Neuronal stem cell (in vitro differentiated cells): ENCODE measurements around the gene KLK13.

Experiments used
- DNase-seq: peaks from one replicate; pipeline ENCODE4 v3.0.0-alpha.2; 2013; ENCODE audit warnings: low spot score
- H2AFZ ChIP-seq: one replicate; pipeline ENCODE4 v1.6.1; 2013; ENCODE audit warnings: mild to moderate bottlenecking, low read length, inconsistent platforms
- H2AK5ac ChIP-seq: 2 replicates; pipeline ENCODE4 v1.6.1; 2013; ENCODE audit warnings: low read depth, mild to moderate bottlenecking, inconsistent platforms, low read length, moderate library complexity, mixed read lengths
- H2BK120ac ChIP-seq: 2 replicates; pipeline ENCODE4 v1.6.1; 2013; ENCODE audit warnings: low read depth, mild to moderate bottlenecking, inconsistent platforms, low read length, moderate library complexity, mixed read lengths
- H2BK12ac ChIP-seq: one replicate; pipeline ENCODE4 v1.6.1; 2013; ENCODE audit warnings: low read length, inconsistent platforms
- H2BK15ac ChIP-seq: 2 replicates; pipeline ENCODE4 v1.6.1; 2013; ENCODE audit warnings: mild to moderate bottlenecking, low read length, inconsistent platforms, mixed read lengths
- H2BK5ac ChIP-seq: one replicate; pipeline ENCODE4 v1.6.1; 2013; ENCODE audit warnings: inconsistent platforms, mild to moderate bottlenecking, low read length, moderate library complexity
- H3K14ac ChIP-seq: one replicate; pipeline ENCODE4 v1.6.1; 2013; ENCODE audit warnings: low read length, inconsistent platforms
- H3K18ac ChIP-seq: 2 replicates; pipeline ENCODE4 v1.6.1; 2013; ENCODE audit warnings: low read length, inconsistent platforms
- H3K23ac ChIP-seq: 2 replicates; pipeline ENCODE4 v1.6.1; 2013; ENCODE audit warnings: low read depth, mild to moderate bottlenecking, mixed read lengths, low read length, inconsistent platforms; ENCODE audit not compliant: poor library complexity
- H3K27ac ChIP-seq: replicated peaks from 3 replicates; pipeline ENCODE4 v1.5.1; 2013; ENCODE audit warnings: low read length, inconsistent platforms
- H3K27me3 ChIP-seq, 3 experiments: 2 replicates each; pipeline ENCODE4 v1.6.1; 2013; ENCODE audit warnings: low read length in 3 of 3, mild to moderate bottlenecking in 2 of 3, inconsistent platforms in 1 of 3, low read depth in 1 of 3, mixed read lengths in 1 of 3, moderate library complexity in 1 of 3; ENCODE audit not compliant: control insufficient read depth in 3 of 3, insufficient read depth in 3 of 3
- H3K36me3 ChIP-seq, 2 donors: replicated peaks in 1 of 2; 2 replicates each; pipeline ENCODE4 v1.6.1; 2013; ENCODE audit warnings: low read length in 2 of 2; ENCODE audit not compliant: control insufficient read depth in 2 of 2, insufficient read depth in 2 of 2
- H3K4ac ChIP-seq: 2 replicates; pipeline ENCODE4 v1.6.1; 2013; ENCODE audit warnings: inconsistent platforms, mild to moderate bottlenecking, low read length, moderate library complexity
- H3K4me1 ChIP-seq, 2 donors: 1 replicate in 1 of 2; 2 replicates in 1 of 2; pipeline ENCODE4 v1.6.1; 2013; ENCODE audit warnings: low read length in 2 of 2, low read depth in 1 of 2; ENCODE audit not compliant: control insufficient read depth in 2 of 2, insufficient read depth in 1 of 2
- H3K4me2 ChIP-seq: one replicate; pipeline ENCODE4 v1.6.1; 2013; ENCODE audit warnings: mild to moderate bottlenecking, low read length, inconsistent platforms; ENCODE audit not compliant: insufficient read depth, poor library complexity, severe bottlenecking
- H3K4me3 ChIP-seq, 2 donors: 2 replicates each; pipeline ENCODE4 v1.5.1; 2013; ENCODE audit warnings: low read length in 2 of 2, mild to moderate bottlenecking in 2 of 2, inconsistent platforms in 1 of 2, moderate library complexity in 1 of 2
- H3K79me1 ChIP-seq: one replicate; pipeline ENCODE4 v1.6.1; 2013; ENCODE audit warnings: low read depth, mild to moderate bottlenecking, inconsistent platforms, low read length, moderate library complexity
- H3K9ac ChIP-seq: one replicate; pipeline ENCODE4 v1.6.1; 2013; ENCODE audit warnings: mild to moderate bottlenecking, low read depth, low read length, inconsistent platforms; ENCODE audit not compliant: poor library complexity
- H3K9me3 ChIP-seq, 2 donors: replicated peaks in 1 of 2; 2 replicates each; pipeline versions ENCODE3 to v1.6.1; 2013; ENCODE audit warnings: low read length in 2 of 2, mild to moderate bottlenecking in 2 of 2, inconsistent platforms in 1 of 2, low read depth in 1 of 2, mixed read lengths in 1 of 2, moderate library complexity in 1 of 2; ENCODE audit not compliant: control insufficient read depth in 2 of 2, insufficient read depth in 1 of 2
- H4K8ac ChIP-seq: one replicate; pipeline ENCODE4 v1.6.1; 2013; ENCODE audit warnings: low read depth, mild to moderate bottlenecking, inconsistent platforms, low read length, moderate library complexity
- H4K91ac ChIP-seq: one replicate; pipeline ENCODE4 v1.6.1; 2013; ENCODE audit warnings: low read length, low read depth, mild to moderate bottlenecking, inconsistent platforms; ENCODE audit not compliant: poor library complexity
- WGBS, 2 donors: extraction: QIAGEN DNeasy Blood & Tissue Kit; methylation state at CpG; one replicate each; pipeline ENCODE4 v1.1.7; 2013; ENCODE audit warnings: missing lambda C conversion rate in 2 of 2, mixed read lengths in 1 of 2; ENCODE audit not compliant: insufficient read length in 2 of 2, insufficient replicate concordance in 1 of 2; ENCODE audit errors: extremely low coverage in 2 of 2; 5-methylcytosine and 5-hydroxymethylcytosine counted together

Gene KLK13

GRCh38 chr19:51102991-51103390 lies 38.1 kb upstream of the KLK13 start:
- Histone ChIP-seq H3K9ac (no peak overlapping the region), H3K79me1 (peaks cover 1% of the 10 kb centered on the region), H2BK15ac (no peak overlapping the region), H2AK5ac (no peak overlapping the region), H2AFZ (no peak overlapping the region), H3K27me3 (no peaks in the 10 kb centered on the region), H2BK5ac (no peak overlapping the region), H3K9me3 (no peaks in the 10 kb centered on the region), H3K4me3 (no peak overlapping the region), H3K23ac (no peak overlapping the region), H4K91ac (no peak overlapping the region), H2BK120ac (no peak overlapping the region), H3K4me2 (no peak overlapping the region), H3K4me1 (peaks cover 0 to 6% of the 10 kb centered on the region in 2 donors), H2BK12ac (no peak overlapping the region), H3K14ac (no peak overlapping the region), H3K18ac (no peak overlapping the region), H4K8ac (no peak overlapping the region), H3K36me3 (peaks cover 3 to 48% of the 10 kb centered on the region in 2 donors), H3K4ac (no peak overlapping the region), H3K27ac (no peak overlapping the region)
- DNase-seq, result no peak
- no CpG with 5 or more reads among the region's 7 CpGs for WGBS, 2 donors

- H4K91ac ChIP-seq, result no peak overlapping the region
- no peak overlapping the region for H2AFZ ChIP-seq
- peaks cover 1% of the 10 kb centered on the region for H3K79me1 ChIP-seq
- no peak overlapping the region for H4K8ac ChIP-seq
- no CpG with 5 or more reads among the region's 5 CpGs for WGBS, 2 donors
- no peak overlapping the region for H2BK12ac ChIP-seq
- H3K9ac ChIP-seq, result no peak overlapping the region
- no peak overlapping the region for H3K14ac ChIP-seq
- no peak overlapping the region for H2BK15ac ChIP-seq
- H3K4me2 ChIP-seq, result no peak overlapping the region
- no peaks in the 10 kb centered on the region for H3K27me3 ChIP-seq
- no peaks in the 10 kb centered on the region for H3K9me3 ChIP-seq
- H3K18ac ChIP-seq, result no peak overlapping the region
- H2BK120ac ChIP-seq, result no peak overlapping the region
- H3K4me3 ChIP-seq, result no peak overlapping the region
- no peak overlapping the region for H2BK5ac ChIP-seq
- no peak for DNase-seq
- no peak overlapping the region for H3K27ac ChIP-seq
- no peaks in the 10 kb centered on the region for H3K4me1 ChIP-seq
- H3K23ac ChIP-seq, result no peak overlapping the region
- no peak overlapping the region for H2AK5ac ChIP-seq
- H3K36me3 ChIP-seq, result peaks cover 6 to 52% of the 10 kb centered on the region in 2 donors
- no peak overlapping the region for H3K4ac ChIP-seq
Measured at GRCh38 chr19:51101171-51101865, 36.4 kb upstream of the KLK13 start.

GRCh38 chr19:51100601-51101000 lies 35.7 kb upstream of the KLK13 start:
- H3K79me1 ChIP-seq, result peaks cover 1% of the 10 kb centered on the region
- no peak overlapping the region for H3K4me2 ChIP-seq
- H3K4ac ChIP-seq, result no peak overlapping the region
- H2AFZ ChIP-seq, result no peak overlapping the region
- H3K9me3 ChIP-seq, result no peaks in the 10 kb centered on the region
- H3K27me3 ChIP-seq, result no peaks in the 10 kb centered on the region
- no peak overlapping the region for H3K9ac ChIP-seq
- no peak overlapping the region for H3K4me3 ChIP-seq
- no peak overlapping the region for H4K91ac ChIP-seq
- WGBS, 2 donors, result no CpG with 5 or more reads among the region's 3 CpGs
- H4K8ac ChIP-seq, result no peak overlapping the region
- no peak overlapping the region for H2BK5ac ChIP-seq
- no peak overlapping the region for H2AK5ac ChIP-seq
- H3K14ac ChIP-seq, result no peak overlapping the region
- no peak overlapping the region for H3K23ac ChIP-seq
- H3K36me3 ChIP-seq, result peaks cover 6 to 52% of the 10 kb centered on the region in 2 donors
- H2BK15ac ChIP-seq, result no peak overlapping the region
- no peaks in the 10 kb centered on the region for H3K4me1 ChIP-seq
- no peak overlapping the region for H3K27ac ChIP-seq
- DNase-seq, result no peak
- no peak overlapping the region for H3K18ac ChIP-seq
- H2BK12ac ChIP-seq, result no peak overlapping the region
- H2BK120ac ChIP-seq, result no peak overlapping the region

GRCh38 chr19:51099047-51099382 lies 34.1 kb upstream of the KLK13 start:
- Histone ChIP-seq H2AFZ (no peak overlapping the region), H3K9me3 (no peaks in the 10 kb centered on the region), H3K18ac (no peak overlapping the region), H4K8ac (no peak overlapping the region), H3K4me1 (no peaks in the 10 kb centered on the region), H3K36me3 (peaks cover 6 to 44% of the 10 kb centered on the region in 2 donors), H3K9ac (no peak overlapping the region), H3K4ac (no peak overlapping the region), H2BK5ac (no peak overlapping the region), H3K27me3 (no peaks in the 10 kb centered on the region), H3K4me2 (no peak overlapping the region), H4K91ac (no peak overlapping the region), H2BK15ac (no peak overlapping the region), H3K14ac (no peak overlapping the region), H3K27ac (no peak overlapping the region), H2BK12ac (no peak overlapping the region), H2BK120ac (no peak overlapping the region), H2AK5ac (no peak overlapping the region), H3K4me3 (no peak overlapping the region), H3K79me1 (peaks cover 1% of the 10 kb centered on the region), H3K23ac (no peak overlapping the region)
- DNase-seq, result no peak
- WGBS, 2 donors, result no CpG with 5 or more reads among the region's 22 CpGs
